Measurements from ENCODE around the gene APLN. TPM values are rescaled to one million over a fixed set of nuclear protein-coding genes. Genes with fewer than 3 reads are reported as not detected.
A peak's percentile ranks its signal among the peaks of the same experiment; 100 is the strongest.

Gene APLN
- total RNA-seq, 2 donors from 2014 or later: 2.0 TPM; not detected in 1

DNA sequence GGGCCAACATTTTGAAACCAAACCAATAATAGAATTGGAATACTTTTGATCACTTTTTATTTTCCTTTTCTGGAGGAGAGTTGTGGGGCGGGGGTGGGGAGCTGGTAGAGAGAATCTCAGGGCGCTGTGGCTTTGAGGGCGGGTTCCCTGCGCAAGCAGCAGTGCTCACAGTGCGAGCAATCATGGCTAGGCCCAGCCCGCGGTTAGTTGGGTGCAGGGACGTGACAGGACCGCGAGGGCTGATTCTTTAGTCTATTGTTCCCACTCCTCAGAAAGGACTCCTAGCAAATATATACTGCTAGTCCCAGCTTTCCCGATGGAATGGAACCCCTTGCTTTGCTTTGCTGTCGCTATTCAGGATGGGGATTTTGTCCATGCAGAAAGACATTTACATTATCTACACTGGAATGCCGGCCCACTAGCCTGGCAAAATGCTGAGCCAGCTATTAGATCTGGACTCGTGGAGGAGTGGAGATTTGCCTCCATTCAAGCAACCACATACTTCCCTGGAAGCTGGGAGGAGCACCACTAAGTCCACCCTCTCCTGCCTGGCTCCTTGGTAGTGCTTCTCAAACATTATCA, 23.9 kb upstream of the APLN start:
- peak; percentile 74 to 79 for ATAC-seq
- no peak for DNase-seq (ENCODE audit: low spot score in 2 of 2)
- Mint-ChIP-seq H3K9me3 (no peaks in the 10 kb centered on the region), H3K36me3 (no peaks in the 10 kb centered on the region), H3K27ac (no peak overlapping the region)

GRCh38 chrX:129667412-129667811, 12.7 kb upstream of the APLN start:
- no peak for DNase-seq (ENCODE audit: low spot score in 2 of 2)
- no peak overlapping the region for H3K27ac Mint-ChIP-seq
- no peaks in the 10 kb centered on the region for H3K36me3 Mint-ChIP-seq
- no peak for ATAC-seq
- H3K9me3 Mint-ChIP-seq: no peaks in the 10 kb centered on the region

- no peak for DNase-seq (ENCODE audit: low spot score in 2 of 2)
- Mint-ChIP-seq H3K36me3 (no peaks in the 10 kb centered on the region), H3K9me3 (no peaks in the 10 kb centered on the region), H3K27ac (no peak overlapping the region)
- no peak for ATAC-seq
These were observed 11.3 kb upstream of the APLN start for GRCh38 chrX:129665916-129666644.

GRCh38 chrX:129663171-129663570, 8.4 kb upstream of the APLN start:
- DNase-seq (ENCODE audit: low spot score in 2 of 2) (no peak), ATAC-seq (no peak)
- Mint-ChIP-seq H3K27ac (no peak overlapping the region), H3K36me3 (no peaks in the 10 kb centered on the region), H3K9me3 (no peaks in the 10 kb centered on the region)

GRCh38 chrX:129661369-129661768, 6.6 kb upstream of the APLN start:
- Mint-ChIP-seq H3K36me3 (no peaks in the 10 kb centered on the region), H3K9me3 (no peaks in the 10 kb centered on the region), H3K27ac (no peak overlapping the region)
- DNase-seq (ENCODE audit: low spot score in 2 of 2) (no peak), ATAC-seq (no peak)

GRCh38 chrX:129659861-129660260, 5.1 kb upstream of the APLN start:
- DNase-seq (ENCODE audit: low spot score in 2 of 2) (no peak), ATAC-seq (no peak)
- no peak overlapping the region for H3K27ac Mint-ChIP-seq
- no peaks in the 10 kb centered on the region for H3K36me3 Mint-ChIP-seq
- H3K9me3 Mint-ChIP-seq: no peaks in the 10 kb centered on the region

GRCh38 chrX:129659141-129659540, 4.4 kb upstream of the APLN start:
- DNase-seq (ENCODE audit: low spot score in 2 of 2) (no peak), ATAC-seq (no peak)
- H3K27ac Mint-ChIP-seq: no peak overlapping the region
- no peaks in the 10 kb centered on the region for H3K36me3 Mint-ChIP-seq
- H3K9me3 Mint-ChIP-seq: no peaks in the 10 kb centered on the region

GRCh38 chrX:129658429-129658828, 3.7 kb upstream of the APLN start:
- H3K9me3 Mint-ChIP-seq: no peaks in the 10 kb centered on the region
- ATAC-seq (no peak), DNase-seq (ENCODE audit: low spot score in 2 of 2) (no peak)
- H3K27ac Mint-ChIP-seq: no peak overlapping the region
- H3K36me3 Mint-ChIP-seq: no peaks in the 10 kb centered on the region

DNA sequence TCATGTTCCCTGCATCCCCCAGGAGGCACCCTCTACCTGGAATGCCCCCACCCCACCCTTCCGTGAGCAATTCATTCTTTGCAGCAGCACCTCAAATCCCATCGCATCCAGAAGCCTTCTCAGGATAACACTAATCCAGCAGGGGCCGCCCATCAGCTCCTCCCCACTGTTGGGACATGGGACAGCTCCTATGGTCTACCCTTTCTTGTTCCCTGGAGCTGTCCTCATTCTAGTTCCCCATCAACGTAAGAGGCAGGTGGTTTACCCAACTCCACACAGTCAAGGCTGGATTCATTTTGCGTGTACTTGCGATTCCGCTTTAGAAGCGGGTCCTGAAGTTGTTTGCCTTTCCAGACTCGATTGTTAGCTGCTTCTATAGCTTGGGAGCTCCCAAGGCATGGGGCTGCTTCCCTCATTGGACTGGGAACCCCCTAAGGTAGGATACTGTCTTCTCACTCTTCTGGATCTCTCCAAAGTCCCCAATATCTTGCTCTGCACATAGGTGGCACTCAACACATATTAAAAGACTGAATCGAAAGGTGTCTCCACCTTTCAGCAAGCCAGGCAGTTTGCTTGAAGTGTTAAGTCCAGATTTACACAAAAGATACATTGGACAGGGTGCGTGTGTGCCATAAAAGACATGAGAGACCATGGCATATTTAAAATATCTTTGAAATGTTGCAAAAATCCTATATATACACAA, 942 bp upstream of the APLN start:
- DNase-seq (ENCODE audit: low spot score in 2 of 2) (no peak), ATAC-seq (peak in 1 of 2 donors; percentile 50)
- Mint-ChIP-seq H3K36me3 (no peaks in the 10 kb centered on the region), H3K27ac (no peak overlapping the region), H3K9me3 (no peaks in the 10 kb centered on the region)

- H3K36me3 Mint-ChIP-seq: no peaks in the 10 kb centered on the region
- DNase-seq (ENCODE audit: low spot score in 2 of 2): no peak
- ATAC-seq: peak; percentile 70 to 74
- no peak overlapping the region for H3K27ac Mint-ChIP-seq
- H3K9me3 Mint-ChIP-seq: no peaks in the 10 kb centered on the region
These were observed 645 bp downstream of the APLN start for GRCh38 chrX:129653971-129654651.

DNA sequence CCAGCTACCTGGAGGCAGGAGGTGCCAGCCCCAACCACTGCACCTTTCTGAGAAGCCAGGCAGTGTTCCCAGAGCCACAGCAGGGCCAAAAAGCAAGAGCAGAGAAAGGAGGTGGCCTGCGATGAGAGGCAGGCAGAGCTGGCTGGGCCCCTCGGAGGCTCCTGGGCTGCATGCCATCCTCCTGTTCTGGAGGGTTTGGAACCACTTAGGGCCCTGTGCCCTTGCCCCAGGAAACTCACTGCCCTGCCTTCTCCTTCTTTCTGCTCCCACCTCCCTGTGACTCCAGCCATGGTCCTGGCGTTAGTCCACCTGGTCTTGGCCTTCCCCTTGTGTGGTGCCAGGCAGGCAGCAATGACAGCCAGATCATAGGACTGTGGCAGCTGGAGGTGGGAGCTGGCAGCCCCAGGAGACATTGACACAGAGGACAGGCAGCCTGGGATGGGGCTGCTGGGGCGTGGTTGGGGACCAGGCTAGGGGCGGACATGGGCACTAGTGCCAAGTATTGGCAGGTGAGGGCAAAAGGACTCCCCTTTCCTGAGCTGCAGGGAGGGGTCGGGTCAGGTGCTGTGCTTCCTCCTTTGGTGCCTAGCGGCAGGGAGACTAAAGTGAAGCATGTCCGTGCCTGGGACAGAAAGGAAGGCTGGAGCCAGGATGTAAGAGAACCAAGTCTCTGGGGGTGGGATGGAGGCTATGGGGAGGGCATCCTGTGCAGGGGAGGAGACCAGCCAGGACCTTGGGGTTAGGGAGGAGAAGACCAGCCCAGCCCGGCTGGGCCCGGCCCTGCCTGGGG, 1.4 kb downstream of the APLN start:
- no peaks in the 10 kb centered on the region for H3K36me3 Mint-ChIP-seq
- H3K9me3 Mint-ChIP-seq: no peaks in the 10 kb centered on the region
- no peak for ATAC-seq

GRCh38 chrX:129652565-129653169, 2.1 kb downstream of the APLN start:
- ATAC-seq: no peak
- H3K9me3 Mint-ChIP-seq: no peaks in the 10 kb centered on the region
- DNase-seq (ENCODE audit: low spot score in 2 of 2): no peak
- H3K36me3 Mint-ChIP-seq: no peaks in the 10 kb centered on the region
- H3K27ac Mint-ChIP-seq: no peak overlapping the region

More for the DNA sequence above, 1.4 kb downstream of the APLN start:
- H3K27ac Mint-ChIP-seq: no peak overlapping the region
- DNase-seq (ENCODE audit: low spot score in 2 of 2): no peak

GRCh38 chrX:129651756-129652564, 2.8 kb downstream of the APLN start:
- no peak for DNase-seq (ENCODE audit: low spot score in 2 of 2)

DNA sequence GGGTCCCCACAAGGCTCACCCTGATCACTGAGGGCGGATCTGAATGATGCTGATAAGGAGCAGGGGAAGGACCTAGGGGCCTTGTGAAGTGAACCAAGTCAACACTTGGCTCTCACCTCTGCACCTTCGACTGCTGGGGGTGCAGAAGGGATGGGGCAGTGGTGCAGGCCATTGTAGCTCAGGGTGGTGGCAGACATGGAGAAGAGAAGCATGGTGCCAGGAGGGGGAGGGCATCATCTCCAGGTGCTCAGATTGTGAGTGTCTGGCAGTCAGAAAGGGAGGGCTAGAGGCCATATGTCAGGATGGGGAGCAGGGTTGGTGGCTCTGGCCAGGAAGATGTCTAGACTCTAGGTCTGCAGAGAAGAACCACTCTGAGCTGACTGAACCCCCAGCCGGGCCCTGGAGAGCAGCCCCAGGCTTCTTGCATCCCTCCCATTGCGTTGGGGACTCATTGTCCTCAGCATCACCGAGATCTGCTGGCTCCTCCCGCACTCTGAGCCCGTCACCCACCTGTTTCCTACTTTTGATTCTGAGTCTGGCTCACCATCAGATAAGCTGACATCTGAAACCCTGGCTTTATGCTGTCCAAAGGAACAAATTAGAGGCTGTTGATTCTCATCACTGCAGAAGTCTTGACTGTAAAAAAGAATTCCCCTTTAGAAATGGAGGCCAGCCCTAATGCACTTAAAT, 3.8 kb downstream of the APLN start:
- Mint-ChIP-seq H3K36me3 (no peaks in the 10 kb centered on the region), H3K27ac (no peak overlapping the region), H3K9me3 (no peaks in the 10 kb centered on the region)
- ATAC-seq: no peak
- no peak for DNase-seq (ENCODE audit: low spot score in 2 of 2)

More at GRCh38 chrX:129651756-129652564, 2.8 kb downstream of the APLN start:
- H3K36me3 Mint-ChIP-seq: no peaks in the 10 kb centered on the region
- H3K27ac Mint-ChIP-seq: no peak overlapping the region
- no peaks in the 10 kb centered on the region for H3K9me3 Mint-ChIP-seq
- no peak for ATAC-seq

GRCh38 chrX:129650183-129650689, 4.5 kb downstream of the APLN start:
- H3K27ac Mint-ChIP-seq: no peak overlapping the region
- DNase-seq (ENCODE audit: low spot score in 2 of 2) (no peak), ATAC-seq (no peak)
- H3K36me3 Mint-ChIP-seq: no peaks in the 10 kb centered on the region
- H3K9me3 Mint-ChIP-seq: no peaks in the 10 kb centered on the region

Measured in activated naive CD4-positive, alpha-beta T cell treated with anti-CD3 and anti-CD28 coated beads, Interleukin-2, amount 50 U/mL, for 72 hours (primary cell).